GM20431 (cell line): Measurements from ENCODE around the gene ZNF83.
"Not testable (repeated sequence)": the region's sequence is repeated elsewhere in the genome, so short reads cannot be mapped to it uniquely, and the experiment has no call there.

Source experiments
- in situ Hi-C: fragments of 300-500 bp; cut with MseI, MboI; formaldehyde crosslinking; loops from one replicate; pipeline ENCODE4 v1.15.0; 2020; ENCODE audit warnings: low sequenced_read_pairs; ENCODE audit not compliant: unreplicated experiment

The ZNF83 gene

GRCh38 chr19:52584736-52585440 is 53.3 kb downstream of the ZNF83 start:
- in situ Hi-C loops: no loop called here

- in situ Hi-C loops: no loop called here
Measured at GRCh38 chr19:52570000-52570861, 67.9 kb downstream of the ZNF83 start, which contains the start of gene ZNF701. ZNF701 (plus strand) TSS chr19:52570287; CDS start chr19:52574148, 3,861 bp downstream.

GRCh38 chr19:52569638-52569999 is 68.5 kb downstream of the ZNF83 start:
- in situ Hi-C loops: not testable (repeated sequence)

GRCh38 chr19:52567921-52568320 is 70.2 kb downstream of the ZNF83 start:
- in situ Hi-C loops: no loop called here

- in situ Hi-C loops: no loop called here
Measured at GRCh38 chr19:52566588-52566987, 71.6 kb downstream of the ZNF83 start.

- in situ Hi-C loops: no loop called here
Measured at GRCh38 chr19:52566121-52566520, 72.0 kb downstream of the ZNF83 start.
